Thoracic aorta (tissue), 2 donors: Measurements from ENCODE around the gene BBOF1. TPM values are rescaled to one million over a fixed set of nuclear protein-coding genes. Genes with fewer than 3 reads are reported as not detected.

Experiments used
- ATAC-seq: fragments of 150-250 bp; one replicate; pipeline ENCODE4 v1.8.0; 2017; ENCODE audit warnings: low read depth; ENCODE audit not compliant: insufficient number of reproducible peaks, low FRiP score
- DNase-seq: peaks from one replicate; pipeline ENCODE4 v3.0.0-alpha.2; 2020; ENCODE audit warnings: low spot score
- H3K27ac ChIP-seq, 2 donors: fragments of 200-600 bp; sonication (generic); 1 replicate in 1 of 2; 2 replicates in 1 of 2; pipeline ENCODE4 v1.5.1; 2016; ENCODE audit warnings: mild to moderate bottlenecking in 2 of 2, moderate library complexity in 2 of 2
- H3K27me3 ChIP-seq: fragments of 200-600 bp; sonication (generic); replicated peaks from 2 replicates; pipeline ENCODE4 v1.6.0; 2016; ENCODE audit warnings: mild to moderate bottlenecking; ENCODE audit not compliant: insufficient read depth
- H3K36me3 ChIP-seq: fragments of 200-600 bp; sonication (generic); one replicate; pipeline ENCODE4 v1.5.1; 2016
- H3K4me1 ChIP-seq, 2 donors: fragments of 200-600 bp; sonication (generic); 1 replicate in 1 of 2; 2 replicates in 1 of 2; pipeline versions ENCODE4 v1.5.1 to v1.6.0; 2016; ENCODE audit warnings: low read depth in 2 of 2, mild to moderate bottlenecking in 1 of 2; ENCODE audit not compliant: control insufficient read depth in 1 of 2
- H3K4me3 ChIP-seq: fragments of 200-600 bp; sonication (generic); 2 replicates; pipeline ENCODE4 v1.5.1; 2016; ENCODE audit warnings: mild to moderate bottlenecking
- H3K9me3 ChIP-seq: fragments of 200-600 bp; sonication (generic); 2 replicates; pipeline ENCODE4 v1.5.1; 2016
- CTCF ChIP-seq: fragments of 200-600 bp; sonication (generic); IDR thresholded peaks from one replicate; pipeline ENCODE4 v1.5.1; 2019; ENCODE audit warnings: antibody characterized with exemption
- total RNA-seq, 2 donors: library from RNA; depleted of rRNA; stranded (reverse); fragments of >200 nt; gene quantifications; one replicate each; pipeline versions ENCODE4 v1.1.0 to v1.2.3, GENCODE V29; 2016

The BBOF1 gene
- total RNA-seq, 2 donors from 2014 or later = 4.7 to 5.6 TPM

- Histone ChIP-seq H3K27me3 (no peaks in the 10 kb centered on the region), H3K36me3 (no peaks in the 10 kb centered on the region), H3K4me1 (peaks cover 16 to 23% of the 10 kb centered on the region in 2 donors), H3K27ac (peak overlapping the region; percentile 61 to 68), H3K9me3 (no peaks in the 10 kb centered on the region), H3K4me3 (peak overlapping the region; percentile 73)
- peak; percentile 5 for ATAC-seq
- TF ChIP-seq CTCF = no peak
- no peak for DNase-seq
These were observed 64.7 kb downstream of the BBOF1 start for GRCh38 chr14:74083784-74084276.

DNA sequence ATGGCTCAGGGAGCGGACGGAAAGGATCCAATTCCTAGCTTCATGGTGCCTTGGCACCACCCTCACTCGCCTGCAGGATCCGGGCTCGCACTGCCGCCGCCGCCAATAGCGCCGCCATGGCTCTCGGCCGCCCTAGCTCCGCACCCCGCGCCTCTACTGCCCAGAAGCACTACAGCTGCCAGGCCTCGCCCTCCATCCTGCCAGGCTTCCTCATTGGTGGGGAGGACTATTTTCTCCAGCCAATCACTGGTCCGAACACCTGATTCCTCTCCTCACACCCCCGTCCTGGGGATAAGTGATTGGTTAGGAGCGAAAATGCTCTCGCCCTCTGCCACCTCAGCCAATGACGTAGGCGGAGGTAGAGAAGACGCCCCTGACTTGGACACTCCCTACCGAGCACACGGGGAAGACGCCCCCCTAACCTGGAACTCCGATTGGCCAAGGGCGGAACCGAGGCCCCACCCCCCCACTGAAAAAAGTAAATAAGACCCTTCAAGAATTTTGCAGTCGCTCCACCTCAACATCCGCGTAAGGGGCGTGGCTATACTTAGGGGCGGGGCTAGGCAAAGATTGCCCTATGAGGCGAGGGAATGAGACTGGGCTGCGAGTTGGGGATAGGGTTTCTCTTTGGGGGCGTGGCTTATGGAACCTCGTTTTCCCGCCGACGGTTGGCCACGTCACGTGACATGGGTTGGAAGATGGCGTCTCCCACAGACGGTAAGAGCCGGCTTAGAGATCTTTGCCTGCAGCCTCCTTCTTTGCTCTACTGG lies 65.3 kb downstream of the BBOF1 start, which contains the start of the genes ALDH6A1 and LIN52:
TSS of gene ALDH6A1 (minus strand) at position 177 of the 770 bp plus-strand sequence. CDS start at position 118, 59 bp downstream.
TSS of gene LIN52 (plus strand) at position 680 of the 770 bp plus-strand sequence. CDS start at position 699, 19 bp downstream.
- TF ChIP-seq CTCF = no peak
- no peaks in the 10 kb centered on the region for H3K9me3 ChIP-seq
- peaks cover 16 to 23% of the 10 kb centered on the region in 2 donors for H3K4me1 ChIP-seq
- peak; percentile 99 for ATAC-seq
- H3K36me3 ChIP-seq = no peaks in the 10 kb centered on the region
- peak; percentile 100 for DNase-seq
- H3K4me3 ChIP-seq = peak within 1 kb of the TSS; percentile 90
- H3K27ac ChIP-seq = peak within 1 kb of the TSS; percentile 73 to 82
- no peaks in the 10 kb centered on the region for H3K27me3 ChIP-seq

- peak overlapping the region; percentile 73 to 82 for H3K27ac ChIP-seq
- no peaks in the 10 kb centered on the region for H3K9me3 ChIP-seq
- no peaks in the 10 kb centered on the region for H3K36me3 ChIP-seq
- DNase-seq (no peak), ATAC-seq (peak; percentile 5)
- peaks cover 16 to 23% of the 10 kb centered on the region in 2 donors for H3K4me1 ChIP-seq
- no peaks in the 10 kb centered on the region for H3K27me3 ChIP-seq
- peak overlapping the region; percentile 90 for H3K4me3 ChIP-seq
- TF ChIP-seq CTCF = no peak
These were observed 66.0 kb downstream of the BBOF1 start for GRCh38 chr14:74085047-74085637.

DNA sequence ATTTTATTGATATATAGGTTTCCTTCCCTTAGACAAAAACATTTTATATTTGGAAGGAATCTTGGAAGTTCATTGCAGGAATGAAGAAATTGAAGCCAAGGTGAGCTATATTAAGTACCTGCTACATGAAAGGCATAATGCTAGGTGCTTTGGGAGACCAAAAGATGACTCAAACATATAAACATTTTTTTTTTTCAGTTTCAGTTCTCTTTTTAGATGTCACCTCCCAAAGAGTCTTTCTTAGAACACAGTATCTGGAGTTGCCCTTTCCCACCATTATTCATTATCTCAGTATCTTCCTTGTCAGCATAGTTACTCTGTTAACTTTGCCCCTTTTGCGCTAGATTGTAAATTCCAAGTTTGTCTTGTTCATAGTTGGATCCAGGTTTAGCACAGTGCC lies 66.7 kb downstream of the BBOF1 start:
- H3K4me3 ChIP-seq = peak overlapping the region; percentile 90
- peaks cover 16 to 23% of the 10 kb centered on the region in 2 donors for H3K4me1 ChIP-seq
- no peak overlapping the region for H3K27ac ChIP-seq
- ATAC-seq (no peak), DNase-seq (no peak)
- no peaks in the 10 kb centered on the region for H3K27me3 ChIP-seq
- no peak for TF ChIP-seq CTCF
- no peaks in the 10 kb centered on the region for H3K36me3 ChIP-seq
- H3K9me3 ChIP-seq = no peaks in the 10 kb centered on the region
